Suprapubic skin (tissue), 3 donors: ENCODE measurements around the gene HERPUD1.

Experiments used
- CTCF ChIP-seq, 2 donors: fragments of 200-600 bp in 1 of 2; fragments of 450-650 bp in 1 of 2; sonication (generic) in 1 of 2; IDR thresholded peaks; one replicate each; pipeline ENCODE4 v1.5.1; 2016 to 2019; ENCODE audit warnings: antibody characterized with exemption in 2 of 2, mild to moderate bottlenecking in 1 of 2, moderate library complexity in 1 of 2
- EP300 ChIP-seq: sonication (generic); formaldehyde crosslinking; IDR thresholded peaks from one replicate; pipeline ENCODE4 v1.6.1; 2017; ENCODE audit warnings: antibody characterized with exemption
- POLR2A ChIP-seq, 2 donors: fragments of 450-650 bp; IDR thresholded peaks; one replicate each; pipeline ENCODE4 v1.6.1; 2017; ENCODE audit warnings: antibody characterized with exemption in 2 of 2, mild to moderate bottlenecking in 2 of 2, moderate library complexity in 2 of 2

GRCh38 chr16:56961386-56961785 lies 29.4 kb downstream of the HERPUD1 start:
- TF ChIP-seq CTCF (IDR thresholded peaks at IDR 0.05) = no peak
- no peak for TF ChIP-seq EP300
- TF ChIP-seq POLR2A (IDR thresholded peaks at IDR 0.05) = no peak
